GM18499 (cell line): Measurements from ENCODE around the gene HEBP2.
"Not testable (repeated sequence)": the region's sequence is repeated elsewhere in the genome, so short reads cannot be mapped to it uniquely, and the experiment has no call there.

ENCODE experiments used
- ATAC-seq: cut with Tn5 transposase; IDR thresholded peaks from one replicate; pipeline ENCODE4 v1.9.1; 2021; ENCODE audit warnings: moderate number of reproducible peaks; ENCODE audit not compliant: insufficient read depth, unreplicated experiment

Gene HEBP2

GRCh38 chr6:138403801-138404665 is at the start of gene HEBP2:
TSS of gene HEBP2 (plus strand) at chr6:138404223. CDS start at chr6:138404496, 273 bp downstream.
- peak; percentile 72 for ATAC-seq

GRCh38 chr6:138357928-138358327 is 46.1 kb upstream of the HEBP2 start:
- no peak for ATAC-seq

GRCh38 chr6:138368684-138369083 is 35.3 kb upstream of the HEBP2 start:
- ATAC-seq, result not testable (repeated sequence)

- ATAC-seq, result no peak
Measured at GRCh38 chr6:138370631-138371451, 33.2 kb upstream of the HEBP2 start.

- no peak for ATAC-seq
Measured at GRCh38 chr6:138371452-138371711, 32.6 kb upstream of the HEBP2 start.

- ATAC-seq, result no peak
Measured at GRCh38 chr6:138371720-138372119, 32.3 kb upstream of the HEBP2 start.

GRCh38 chr6:138372711-138373463 is 31.1 kb upstream of the HEBP2 start:
- no peak for ATAC-seq

- ATAC-seq, result no peak
Measured at GRCh38 chr6:138374230-138374629, 29.8 kb upstream of the HEBP2 start.

- no peak for ATAC-seq
Measured at GRCh38 chr6:138374815-138375214, 29.2 kb upstream of the HEBP2 start.

- no peak for ATAC-seq
Measured at GRCh38 chr6:138377042-138377441, 27.0 kb upstream of the HEBP2 start.

GRCh38 chr6:138377844-138378243 is 26.2 kb upstream of the HEBP2 start, which contains the start of gene SMIM28:
TSS of gene SMIM28 (plus strand) at chr6:138377905. CDS start at chr6:138378073, 168 bp downstream.
- ATAC-seq, result no peak

GRCh38 chr6:138378463-138378862 is 25.6 kb upstream of the HEBP2 start:
- no peak for ATAC-seq

GRCh38 chr6:138382498-138383265 is 21.3 kb upstream of the HEBP2 start:
- no peak for ATAC-seq

GRCh38 chr6:138383776-138384175 is 20.2 kb upstream of the HEBP2 start:
- no peak for ATAC-seq

GRCh38 chr6:138386897-138387296 is 17.1 kb upstream of the HEBP2 start:
- no peak for ATAC-seq

- ATAC-seq, result no peak
Measured at GRCh38 chr6:138387577-138388368, 16.2 kb upstream of the HEBP2 start.

- ATAC-seq, result no peak
Measured at GRCh38 chr6:138389551-138389950, 14.5 kb upstream of the HEBP2 start.

- no peak for ATAC-seq
Measured at GRCh38 chr6:138393871-138394783, 9.9 kb upstream of the HEBP2 start.
